Activated T-cell treated with anti-CD3 and anti-CD28 coated beads for 48 hours (primary cell): ENCODE measurements around the gene KIF6.

Experiments used
- DNase-seq: peaks from one replicate; pipeline ENCODE4 v3.0.0-alpha.2; 2020; ENCODE audit warnings: low read depth

KIF6 gene

DNA sequence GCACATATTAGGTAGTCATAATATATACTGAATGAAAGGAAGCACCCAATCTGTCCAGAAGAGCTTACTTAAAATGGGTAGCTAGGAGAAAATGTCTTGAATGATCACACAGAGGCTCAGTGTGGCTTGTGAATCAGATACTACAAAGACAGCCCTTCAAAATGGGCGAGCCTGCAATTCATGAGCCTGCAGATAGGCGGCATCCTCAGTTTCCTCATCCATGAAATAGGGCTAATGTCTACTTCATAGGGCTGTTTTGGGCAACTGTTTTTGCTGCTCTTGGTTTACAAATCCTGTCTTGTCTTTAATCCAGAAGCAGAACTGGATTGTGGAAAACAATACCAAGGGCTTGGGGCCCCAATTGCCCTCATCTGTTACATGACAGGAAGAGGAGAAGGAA, 273.4 kb downstream of the KIF6 start:
- no peak for DNase-seq

DNA sequence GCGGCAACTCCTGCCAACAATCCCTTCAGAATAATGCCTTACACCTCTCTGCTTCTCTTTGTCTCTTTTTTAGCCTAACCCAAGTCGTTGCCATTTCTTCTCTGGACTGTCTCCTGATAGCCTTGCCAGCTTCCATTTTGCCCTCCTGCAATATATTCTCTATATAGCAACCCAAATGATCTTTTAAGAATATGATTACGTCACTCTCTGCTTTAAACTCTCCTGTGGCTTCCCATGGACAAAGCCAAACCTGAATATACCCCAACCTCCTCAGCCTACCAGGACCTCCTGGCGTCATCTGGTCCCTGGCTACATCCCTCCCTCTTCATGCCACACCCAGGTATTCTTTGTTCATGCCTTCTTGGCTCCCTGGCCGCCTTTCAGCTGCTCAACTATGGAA, 276.2 kb downstream of the KIF6 start:
- DNase-seq: no peak

DNA sequence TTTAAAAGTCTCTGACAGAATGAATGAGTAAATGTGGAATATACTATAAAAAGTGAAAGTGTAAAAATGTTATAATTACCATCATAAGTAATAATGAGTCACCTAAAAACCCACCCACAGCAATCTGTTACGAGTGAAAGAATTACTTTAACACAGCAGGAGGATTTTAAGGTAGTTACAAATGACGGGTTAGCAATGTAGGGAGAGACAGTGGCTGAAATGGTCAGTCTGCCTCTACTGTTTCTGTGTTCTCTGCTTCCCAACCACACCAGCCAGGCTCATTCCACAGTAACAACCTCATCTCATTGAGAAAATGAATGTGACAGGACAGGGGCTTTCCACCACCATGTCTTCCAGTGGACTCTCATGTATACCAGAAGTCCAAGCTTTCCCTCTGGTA, 278.3 kb downstream of the KIF6 start:
- no peak for DNase-seq

DNA sequence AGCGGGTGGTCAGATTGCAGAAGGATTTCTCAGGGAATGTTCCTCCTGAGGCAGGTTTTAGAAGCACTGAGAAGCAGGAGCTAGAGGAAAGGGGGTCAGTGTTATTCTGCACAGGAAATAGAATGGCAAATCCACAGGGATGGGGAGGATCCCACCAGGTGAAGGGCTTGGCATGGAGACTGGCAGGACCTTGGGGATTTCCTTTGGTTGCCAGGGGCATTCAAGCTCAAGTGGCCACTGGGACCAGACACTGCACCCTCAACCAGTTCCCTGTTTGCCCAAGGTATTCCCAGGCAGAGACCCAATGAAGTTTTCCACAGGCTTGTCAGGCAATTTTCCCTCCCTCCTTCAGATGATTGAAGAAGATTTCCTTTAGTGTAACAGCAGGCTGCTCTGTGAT, 279.5 kb downstream of the KIF6 start:
- DNase-seq: no peak

DNA sequence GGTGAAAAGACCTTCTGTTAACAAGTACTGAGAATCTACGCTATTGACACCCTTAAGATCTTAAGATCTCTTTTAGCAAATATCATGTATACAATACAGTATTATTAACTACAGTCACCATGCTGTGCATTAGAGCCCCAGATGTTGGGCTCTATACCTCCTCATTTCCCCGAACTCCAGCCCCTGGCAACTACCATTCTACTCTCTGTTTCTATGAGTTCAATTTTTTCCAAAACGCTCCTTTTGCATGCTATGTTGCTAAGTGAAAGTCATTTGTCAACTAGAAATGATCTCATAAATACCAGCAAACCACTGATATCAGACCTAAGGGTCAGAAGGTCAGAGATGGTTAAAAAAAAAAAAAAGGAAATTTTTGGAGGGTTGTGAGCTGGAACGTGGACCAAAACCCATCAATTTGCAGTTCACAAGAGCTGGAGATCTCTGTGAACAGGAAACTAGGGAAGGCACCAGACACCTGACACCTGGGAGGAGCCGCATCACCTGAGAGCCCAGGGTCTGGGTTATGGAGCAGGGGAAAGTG, 280.7 kb downstream of the KIF6 start:
- no peak for DNase-seq

DNA sequence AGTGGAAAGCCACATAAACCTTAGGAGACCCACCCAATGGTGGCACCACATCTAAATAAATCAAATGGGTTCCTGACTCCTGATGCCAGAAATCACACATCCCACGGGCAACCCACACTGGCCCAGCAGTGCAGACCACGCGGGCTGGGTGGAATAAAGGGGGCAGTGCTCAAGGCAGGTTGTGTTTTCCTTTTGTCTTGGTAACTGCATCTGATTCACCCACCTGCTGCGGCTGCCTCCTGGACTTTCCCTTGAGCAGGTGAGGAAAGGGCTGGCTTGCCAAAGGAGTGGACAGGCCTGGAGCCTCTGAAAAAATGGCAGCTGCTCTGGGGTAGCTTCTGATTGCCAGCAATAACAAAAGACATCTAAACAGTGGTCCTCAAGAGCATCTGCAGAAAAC, 283.2 kb downstream of the KIF6 start:
- DNase-seq: no peak

DNA sequence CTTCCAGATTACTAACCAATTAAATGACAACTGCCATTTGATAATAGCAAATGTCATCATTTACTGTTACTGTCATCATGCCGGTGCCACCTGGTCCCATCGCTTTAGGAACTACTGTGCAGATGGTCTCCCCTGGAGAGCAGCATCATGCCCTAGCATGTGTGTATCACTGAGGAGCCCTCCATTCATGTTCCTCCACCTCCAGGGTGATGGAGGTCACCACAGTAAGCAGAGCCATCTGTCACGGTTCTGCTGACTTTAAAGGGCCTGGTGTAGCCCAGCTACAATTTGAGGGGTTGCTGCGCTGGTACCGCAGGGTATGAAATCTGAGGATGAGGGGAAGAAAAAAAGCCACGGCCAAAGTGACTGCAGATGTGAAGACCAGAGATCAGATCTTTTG, 283.9 kb downstream of the KIF6 start:
- DNase-seq: no peak

DNA sequence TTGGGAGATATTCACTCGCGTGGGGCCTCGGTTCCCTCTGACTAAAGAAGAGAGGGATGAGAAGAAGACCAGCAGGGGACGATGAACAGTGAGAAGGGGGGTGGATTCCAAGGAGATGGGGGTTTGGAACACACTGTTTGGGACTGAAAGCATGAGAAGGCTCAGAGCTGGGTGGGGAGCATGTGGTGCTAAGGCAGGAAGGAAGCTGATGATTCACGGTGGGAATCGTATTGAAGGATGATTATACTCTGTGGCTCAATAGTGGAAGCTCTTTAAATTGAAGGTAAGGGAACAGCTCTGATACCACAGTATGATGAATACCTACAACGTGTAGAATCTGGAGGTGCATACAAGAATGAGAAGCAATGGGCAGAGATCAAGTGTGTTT, 285.2 kb downstream of the KIF6 start:
- DNase-seq: no peak

DNA sequence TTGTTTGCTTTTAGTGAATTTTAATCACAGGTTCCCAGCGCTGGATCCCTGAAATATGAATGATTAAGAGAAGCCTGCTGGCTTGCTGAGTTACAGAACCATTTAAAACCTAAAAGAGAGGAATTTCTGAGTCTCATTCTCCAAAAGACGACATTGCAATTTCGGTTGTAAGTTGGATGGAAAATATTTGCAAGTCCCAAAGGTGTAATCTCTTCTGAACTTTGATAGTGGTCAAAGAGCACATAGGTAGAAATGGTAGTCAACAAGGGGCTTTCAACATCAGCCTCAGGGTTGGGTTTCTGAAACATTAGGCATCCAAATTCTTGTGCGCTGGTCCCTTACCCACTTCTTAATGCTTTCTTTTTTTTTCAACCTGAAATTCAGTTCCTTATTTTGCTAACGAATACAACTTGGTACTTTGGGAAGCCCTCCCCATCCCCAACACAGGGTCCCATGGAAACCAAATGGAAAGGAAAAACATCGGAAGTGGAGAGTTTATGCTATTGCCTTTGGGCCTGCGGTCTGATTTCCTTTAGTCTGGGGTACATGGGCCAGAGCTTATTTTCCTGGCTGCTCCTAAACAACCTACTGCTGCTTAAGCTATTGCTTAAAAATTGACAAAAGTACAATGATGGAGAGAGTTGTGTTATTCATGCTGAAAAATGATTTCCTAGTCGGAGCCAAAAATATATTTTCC, 285.7 kb downstream of the KIF6 start:
- no peak for DNase-seq

DNA sequence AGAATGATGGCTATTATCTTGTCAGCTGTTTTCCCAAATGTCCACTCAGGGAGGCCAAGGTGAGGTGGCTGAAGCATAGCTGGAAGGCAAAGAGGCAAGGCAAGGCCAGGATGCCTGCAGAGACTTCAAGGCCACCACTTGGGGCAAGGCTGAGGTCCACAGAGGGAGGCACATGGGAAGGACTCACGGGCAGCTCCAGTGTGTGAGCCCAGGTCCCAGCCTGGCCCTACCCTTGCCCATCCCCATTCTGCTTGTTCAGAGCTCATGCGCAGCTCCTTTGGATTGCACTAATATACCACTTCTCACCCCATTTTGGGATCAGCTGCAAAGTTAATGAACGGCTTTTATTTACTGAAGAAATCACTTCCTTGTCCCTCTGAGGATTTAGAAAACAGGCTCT, 291.6 kb downstream of the KIF6 start:
- no peak for DNase-seq

DNA sequence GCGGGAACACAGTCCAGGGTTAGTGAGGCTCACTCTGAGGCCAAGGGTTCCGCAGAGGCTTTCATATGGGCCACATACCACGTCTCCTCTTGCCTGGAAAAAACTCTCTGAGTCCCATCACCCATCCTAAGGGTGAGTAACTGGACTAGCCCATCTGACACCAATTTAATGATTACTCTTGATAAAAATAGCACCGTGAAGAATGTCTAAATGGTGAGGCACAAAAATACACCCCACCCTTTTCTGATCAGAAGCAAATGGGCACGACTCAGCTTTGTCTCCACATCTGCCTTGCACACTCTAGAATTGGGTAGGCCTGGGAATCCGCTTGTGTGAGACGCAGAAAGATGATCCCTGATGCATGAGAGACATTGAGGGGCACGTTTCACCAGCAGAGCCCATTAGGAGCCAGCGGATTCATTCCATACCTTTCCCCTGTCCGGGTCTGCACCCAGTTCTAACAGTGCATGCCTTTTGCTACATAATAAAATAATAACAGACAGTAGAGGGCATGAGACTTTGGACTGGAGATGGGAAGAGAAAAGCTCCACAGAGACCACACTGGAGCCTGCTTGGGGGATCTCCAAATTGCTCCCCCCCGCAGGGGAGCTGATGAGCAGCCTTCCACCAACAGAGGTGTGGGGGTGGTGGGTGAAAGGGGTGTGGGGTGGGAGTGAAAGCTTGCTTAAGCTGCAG, 292.7 kb downstream of the KIF6 start:
- no peak for DNase-seq

DNA sequence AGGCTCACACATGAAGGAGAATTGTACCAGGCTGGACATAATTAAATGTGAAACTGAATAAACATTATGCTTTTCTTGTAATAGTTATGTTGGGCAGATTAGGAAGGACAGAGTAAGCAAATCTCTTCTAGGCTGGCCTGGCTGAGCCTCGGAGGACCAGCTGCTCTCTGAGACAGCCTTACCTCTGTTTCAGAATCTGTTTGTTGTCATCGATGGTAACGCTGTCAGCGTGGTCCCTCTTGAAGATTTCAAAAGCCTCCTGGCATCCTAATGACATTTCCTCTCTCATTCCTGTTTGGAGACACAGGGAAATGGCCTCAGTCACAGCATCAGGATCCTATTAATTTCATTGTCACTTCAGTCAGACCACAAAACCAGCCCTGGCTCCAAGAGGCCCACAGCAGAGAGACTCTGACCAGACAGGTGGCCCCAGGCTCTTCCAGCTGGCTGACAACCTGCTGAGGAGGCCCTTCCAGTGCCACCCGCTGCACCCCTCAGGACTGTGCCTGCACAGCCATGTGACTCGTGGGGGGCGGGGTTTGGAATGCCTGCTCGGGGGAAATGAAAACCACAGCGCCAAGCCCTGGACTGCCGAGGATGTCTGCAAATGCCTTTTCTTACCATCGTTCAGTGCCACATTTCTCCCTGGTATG, 294.2 kb downstream of the KIF6 start:
- DNase-seq: no peak

DNA sequence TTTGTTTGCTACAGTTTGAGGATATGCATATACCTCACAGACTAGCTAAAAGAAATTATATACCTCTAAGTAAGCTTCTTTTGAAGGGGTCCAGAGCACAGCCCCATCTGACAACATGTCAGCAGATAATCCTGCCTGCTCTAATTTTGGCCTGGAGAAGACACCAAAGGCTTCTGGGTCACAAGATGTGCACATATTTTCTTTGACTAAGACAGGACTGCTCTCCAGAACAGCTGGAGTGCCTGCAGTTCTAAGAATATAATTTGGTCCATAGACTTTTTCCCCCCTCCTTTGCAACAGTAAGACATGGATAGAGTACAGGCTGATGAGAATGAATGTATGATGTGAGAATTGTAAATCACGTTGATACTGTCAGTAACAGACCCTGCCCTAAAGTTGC, 294.8 kb downstream of the KIF6 start:
- DNase-seq: no peak

DNA sequence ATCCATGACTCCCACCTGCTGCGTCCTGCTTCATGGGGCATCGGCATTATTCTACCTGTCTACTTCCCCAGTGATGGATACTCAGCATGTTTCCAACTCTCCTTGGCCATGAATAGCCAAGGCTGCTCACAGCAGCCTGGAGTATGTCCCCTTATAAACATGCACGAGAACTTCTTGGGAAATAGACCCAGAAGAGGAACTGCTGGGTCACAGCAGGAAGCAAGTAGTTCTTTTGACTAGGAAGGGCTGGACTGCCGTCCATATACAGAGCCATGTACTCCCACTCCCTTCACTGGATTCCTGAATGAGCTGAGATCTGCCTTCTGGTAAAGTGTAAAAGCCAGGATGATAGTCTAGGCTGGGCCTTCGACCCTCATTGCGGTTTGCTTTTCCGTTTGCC, 296.4 kb downstream of the KIF6 start:
- no peak for DNase-seq

DNA sequence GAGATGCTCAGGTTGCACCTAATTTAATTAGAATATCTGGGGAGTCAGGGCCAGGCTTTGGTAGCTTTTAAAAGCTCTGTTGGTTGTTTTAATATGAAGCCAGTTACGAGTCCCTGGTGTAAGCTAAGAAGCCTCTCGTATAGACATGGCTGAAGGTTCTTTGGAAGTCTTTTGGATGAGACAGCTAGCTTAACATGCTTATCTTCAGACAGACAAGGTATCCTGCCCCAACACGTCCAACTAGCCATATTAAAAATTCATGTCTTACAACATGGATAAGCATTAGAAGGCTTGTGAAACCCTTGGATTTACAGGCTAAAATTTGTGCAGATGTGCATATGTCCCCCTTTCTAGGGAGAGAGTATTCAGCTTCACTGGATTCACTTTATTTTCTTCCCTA, 297.1 kb downstream of the KIF6 start:
- DNase-seq: no peak

DNA sequence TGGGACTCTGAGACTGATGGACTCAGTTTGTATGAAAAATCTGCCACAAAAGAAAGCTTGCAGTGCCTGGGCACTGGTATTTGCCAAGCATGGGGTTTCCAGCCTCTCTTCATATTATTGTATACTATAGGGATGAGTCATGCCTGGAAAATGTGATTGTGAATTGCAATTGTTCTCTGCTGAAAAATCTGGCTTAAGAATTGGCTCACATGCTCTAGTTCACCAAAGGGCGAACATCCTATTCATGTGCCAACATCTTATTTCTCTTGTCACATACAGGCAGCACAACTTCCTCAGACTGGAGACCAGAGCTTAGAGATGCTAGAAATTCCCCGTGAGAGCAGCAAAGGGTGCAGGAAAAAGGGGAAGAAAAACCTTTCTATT, 299.1 kb downstream of the KIF6 start:
- no peak for DNase-seq

DNA sequence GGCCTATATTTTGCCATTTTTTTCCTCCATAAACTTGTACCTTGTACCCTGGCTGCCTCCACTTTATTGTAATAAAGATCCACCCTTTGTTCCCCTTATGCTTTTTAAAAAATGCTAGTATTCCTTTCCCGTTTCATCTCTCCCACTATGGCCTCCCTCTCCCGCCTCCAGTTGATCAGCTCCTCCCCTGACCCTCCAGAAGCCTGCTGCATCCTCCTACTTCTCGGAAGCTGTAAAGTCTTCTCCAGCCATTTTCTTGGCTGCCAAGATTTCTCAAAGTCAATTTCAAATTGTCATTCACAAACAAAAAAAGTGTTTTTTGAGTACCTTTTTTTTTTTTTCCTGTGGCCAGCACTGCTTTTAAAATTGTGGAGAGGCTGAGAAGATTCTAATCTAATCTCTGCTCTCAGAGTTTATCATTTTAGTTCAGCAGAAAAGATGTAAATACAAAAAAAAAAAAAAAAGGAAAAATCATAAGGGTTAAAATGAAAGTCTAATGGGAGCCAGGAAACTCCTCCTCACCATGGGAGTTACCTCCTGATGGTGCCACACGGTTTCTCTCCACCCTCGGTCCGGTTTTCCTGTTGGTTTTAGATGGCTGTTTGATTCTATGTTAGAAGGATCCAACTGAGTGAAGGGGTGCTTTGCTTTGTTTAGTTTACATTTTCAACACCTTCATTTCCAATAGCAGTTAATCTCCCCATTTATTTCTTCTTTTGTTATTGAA, 299.7 kb downstream of the KIF6 start:
- no peak for DNase-seq

DNA sequence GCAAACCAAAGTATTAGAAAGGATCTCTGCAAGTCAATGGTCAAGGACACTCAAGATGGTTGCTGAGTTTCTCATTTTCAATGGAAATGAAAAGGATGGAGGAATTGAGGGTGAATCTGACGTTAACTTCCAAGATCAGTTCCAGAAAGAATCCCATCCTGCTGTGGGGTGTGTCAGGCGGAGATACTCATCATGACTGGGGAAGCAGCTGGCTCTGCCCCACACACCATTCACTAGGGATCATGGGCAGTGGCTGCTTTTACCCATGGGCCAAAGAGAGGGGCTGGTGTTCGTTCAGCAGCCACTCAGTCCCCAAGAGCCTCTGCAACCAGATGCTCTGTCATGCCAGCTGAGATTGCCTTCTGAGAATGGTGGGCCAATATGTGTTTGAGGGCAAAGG, 300.4 kb downstream of the KIF6 start:
- DNase-seq: no peak

DNA sequence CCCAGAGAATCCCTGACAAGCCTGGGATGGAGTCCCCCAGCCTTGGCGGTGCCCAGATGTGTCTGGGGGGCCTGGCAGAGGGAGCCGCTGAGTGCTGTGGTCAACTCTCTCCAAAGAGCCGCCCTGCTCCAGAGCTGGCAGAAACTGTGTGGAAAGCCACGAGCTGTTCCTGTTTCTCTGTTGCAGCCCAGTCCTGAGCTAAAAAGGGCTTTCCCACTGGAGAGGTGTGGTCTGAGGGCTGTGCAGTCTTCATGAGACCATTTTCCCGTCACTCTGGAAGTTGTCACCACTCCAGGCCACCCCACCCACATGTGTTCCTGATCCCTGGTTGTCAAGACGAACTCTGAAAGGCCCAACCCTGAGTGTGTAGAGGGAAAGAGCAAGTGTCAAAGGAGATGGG, 303.0 kb downstream of the KIF6 start:
- no peak for DNase-seq

DNA sequence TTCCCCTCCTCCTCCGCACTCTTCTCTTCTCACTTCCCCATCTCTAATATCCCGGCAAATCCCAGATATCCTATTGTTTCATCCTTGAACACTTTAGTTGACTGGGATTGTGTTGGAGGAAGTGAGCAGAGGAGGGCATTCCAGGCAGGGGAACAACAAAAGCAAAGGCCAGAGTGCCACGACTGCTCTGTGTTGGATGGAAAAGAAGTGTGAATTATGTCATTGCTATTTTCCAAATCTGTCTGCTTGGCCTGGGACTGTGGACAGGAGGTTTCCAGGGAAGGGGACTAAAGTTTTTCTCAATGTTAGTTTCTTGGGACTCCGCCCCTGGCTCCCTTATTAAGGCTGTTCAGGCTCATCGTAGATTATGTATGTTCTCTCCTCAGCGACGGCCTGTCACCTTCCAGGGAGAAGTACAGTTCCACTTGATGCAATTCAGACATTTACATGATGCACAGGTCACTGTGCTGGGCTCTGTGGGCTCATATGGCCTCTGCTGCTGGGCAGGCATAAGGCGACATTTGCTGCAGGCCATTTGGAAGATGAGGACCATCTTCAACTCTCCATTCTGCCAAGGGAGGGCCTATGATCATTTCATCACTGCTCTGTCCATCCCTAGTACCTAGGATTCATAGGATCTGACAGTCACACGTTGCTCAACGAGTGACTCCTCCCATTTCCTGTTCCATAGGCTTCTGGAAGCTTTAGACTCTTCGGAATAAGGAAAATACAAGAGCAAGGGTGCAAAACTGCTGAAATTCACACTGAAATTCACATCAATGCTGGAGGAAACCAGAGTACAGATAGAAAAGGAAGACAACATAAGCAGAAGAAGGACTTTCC, 303.6 kb downstream of the KIF6 start:
- DNase-seq: no peak
